Neural cell (in vitro differentiated cells): ENCODE measurements around the gene LENG9. TPM values are rescaled to one million over a fixed set of nuclear protein-coding genes. Genes with fewer than 3 reads are reported as not detected.

Experiments
- H2AFZ ChIP-seq: fragments of 200-600, 300-800 bp; sonication (generic), shearing (Covaris generic); 2 replicates; pipeline ENCODE4 v1.6.0; 2014; ENCODE audit warnings: low read depth, mild to moderate bottlenecking, antibody characterized with exemption, low read length, moderate library complexity
- H3F3A ChIP-seq: fragments of 200-600 bp; shearing (Covaris generic); 2 replicates; pipeline ENCODE4 v1.6.1; 2016; ENCODE audit warnings: mild to moderate bottlenecking, moderate library complexity, mixed read lengths, antibody characterized with exemption, low read length; ENCODE audit not compliant: insufficient read depth, poor library complexity, severe bottlenecking
- H3K27ac ChIP-seq: fragments of 200-600, 300-800 bp; sonication (generic), shearing (Covaris generic); 2 replicates; pipeline ENCODE4 v1.5.1; 2014; ENCODE audit warnings: mild to moderate bottlenecking, low read length, moderate library complexity
- H3K27me3 ChIP-seq: fragments of 300-800, 200-600 bp; sonication (generic), shearing (Covaris generic); 2 replicates; pipeline ENCODE4 v1.6.0; 2014; ENCODE audit warnings: mild to moderate bottlenecking, low read depth, low read length, moderate library complexity; ENCODE audit not compliant: insufficient read depth
- H3K36me3 ChIP-seq: fragments of 300-800, 200-600 bp; sonication (generic), shearing (Covaris generic); 2 replicates; pipeline ENCODE4 v1.5.1; 2014; ENCODE audit warnings: mild to moderate bottlenecking, antibody characterized with exemption, low read length, moderate library complexity; ENCODE audit not compliant: insufficient read depth
- H3K4me2 ChIP-seq: fragments of 300-800, 200-600 bp; sonication (generic), shearing (Covaris generic); 2 replicates; pipeline ENCODE4 v1.6.0; 2014; ENCODE audit warnings: mild to moderate bottlenecking, low read length
- H3K4me3 ChIP-seq: fragments of 300-800, 200-600 bp; sonication (generic), shearing (Covaris generic); 2 replicates; pipeline ENCODE4 v1.5.1; 2014; ENCODE audit warnings: mild to moderate bottlenecking, low read length, moderate library complexity
- H3K79me2 ChIP-seq: fragments of 200-600 bp; shearing (Covaris generic); replicated peaks from 2 replicates; pipeline ENCODE4 v1.6.0; 2014; ENCODE audit warnings: mild to moderate bottlenecking, low read length, moderate library complexity; ENCODE audit not compliant: insufficient read depth
- H3K9ac ChIP-seq: fragments of 300-800, 200-600 bp; sonication (generic), shearing (Covaris generic); 2 replicates; pipeline ENCODE4 v1.6.1; 2016; ENCODE audit warnings: mild to moderate bottlenecking, low read length, mixed read lengths
- H3K9me2 ChIP-seq: fragments of 200-600 bp; shearing (Covaris generic); 2 replicates; pipeline ENCODE4 v1.6.1; 2016; ENCODE audit warnings: mild to moderate bottlenecking, low read length, mixed read lengths; ENCODE audit not compliant: insufficient read depth
- H3K9me3 ChIP-seq: fragments of 200-600, 300-800 bp; sonication (generic), shearing (Covaris generic); 2 replicates; pipeline ENCODE4 v1.6.1; 2016; ENCODE audit warnings: mild to moderate bottlenecking, mixed run types, low read length, moderate library complexity, mixed read lengths
- H4K20me1 ChIP-seq: fragments of 200-600 bp; shearing (Covaris generic); 2 replicates; pipeline ENCODE4 v1.6.1; 2016; ENCODE audit warnings: mild to moderate bottlenecking, mixed run types; ENCODE audit not compliant: insufficient read depth
- CTCF ChIP-seq: fragments of 450-650 bp; IDR thresholded peaks from 2 replicates; pipeline ENCODE4 v1.5.1; 2014; ENCODE audit warnings: antibody characterized with exemption, mild to moderate bottlenecking, moderate library complexity; ENCODE audit not compliant: poor library complexity, severe bottlenecking
- EZH2 ChIP-seq: fragments of 200-600, 300-800 bp; shearing (Covaris generic), sonication (generic); IDR thresholded peaks from 2 replicates; pipeline ENCODE4 v1.6.1; 2014; ENCODE audit warnings: antibody characterized with exemption, low read length, borderline replicate concordance, mild to moderate bottlenecking; ENCODE audit not compliant: insufficient read depth, poor library complexity, severe bottlenecking
- MXI1 ChIP-seq: fragments of 450-650 bp; conservative IDR thresholded peaks from 2 replicates; pipeline ENCODE4 v1.6.1; 2014; ENCODE audit warnings: antibody characterized with exemption, mild to moderate bottlenecking; ENCODE audit not compliant: poor library complexity, severe bottlenecking
- POLR2AphosphoS5 ChIP-seq: IDR thresholded peaks from 2 replicates; pipeline ENCODE4 v1.6.1; 2012
- TAF1 ChIP-seq: IDR thresholded peaks from 2 replicates; pipeline ENCODE4 v1.6.1; 2012; ENCODE audit warnings: low read depth
- polyA plus RNA-seq: library from polyadenylated mRNA; depleted of rRNA; stranded (reverse); fragments of >200 nt; gene quantifications from 2 replicates; pipeline ENCODE4 v1.2.3, GENCODE V29; 2014
- TF ChIP-seq, protein P1 (sequence below): IDR thresholded peaks from 2 replicates; pipeline ENCODE4 v1.6.1; 2012; ENCODE audit warnings: borderline replicate concordance

LENG9 gene
- polyA plus RNA-seq, 1 donor from 2014 or later = 0.58 TPM

DNA sequence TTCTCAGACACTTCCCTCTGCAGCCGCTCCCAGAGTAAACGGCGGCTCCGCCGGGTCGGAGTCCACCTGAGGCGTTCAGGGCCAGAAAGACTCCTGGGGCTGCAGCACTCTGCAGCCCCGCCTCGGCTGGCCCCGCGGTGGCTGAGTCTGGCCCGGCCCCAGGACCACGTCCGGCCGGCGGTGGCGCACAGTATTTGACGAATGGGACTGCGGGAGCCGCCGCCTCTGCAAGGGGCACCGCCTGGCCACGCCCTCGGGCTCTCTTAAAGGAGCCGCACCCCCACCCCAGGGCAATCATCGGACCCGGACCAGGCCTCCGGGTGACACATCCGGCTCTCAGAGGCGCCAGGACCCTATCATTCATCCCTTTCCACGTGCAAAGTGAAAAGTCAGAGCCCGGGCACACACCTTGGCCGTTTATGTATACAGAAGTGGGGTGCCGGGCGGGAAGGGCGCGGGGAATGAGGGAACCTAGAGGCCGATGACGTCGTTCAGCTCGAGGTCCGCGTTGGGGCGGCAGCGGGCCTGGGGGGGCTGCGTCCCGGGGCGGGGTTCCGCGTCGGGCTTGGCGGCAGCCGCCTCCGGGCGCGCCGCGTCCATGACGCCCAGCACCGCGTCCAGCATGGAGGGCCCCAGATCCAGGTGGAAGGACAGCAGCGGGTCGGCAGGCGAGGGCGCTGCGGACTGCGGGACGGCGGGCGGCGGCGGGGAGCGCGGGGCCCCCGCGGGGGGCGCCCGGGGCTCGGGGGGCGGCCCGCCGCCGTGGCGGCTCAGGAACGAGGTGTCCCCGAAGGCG is 1.2 kb upstream of the LENG9 start:
- peak overlapping the region; percentile 69 for H3K4me3 ChIP-seq
- H3K4me2 ChIP-seq = no peak overlapping the region
- no peak overlapping the region for H3K27ac ChIP-seq
- no peak overlapping the region for H2AFZ ChIP-seq
- no peaks in the 10 kb centered on the region for H3K9me2 ChIP-seq
- no peaks in the 10 kb centered on the region for H3K36me3 ChIP-seq
- no peaks in the 10 kb centered on the region for H4K20me1 ChIP-seq
- no peak overlapping the region for H3K9ac ChIP-seq
- no peaks in the 10 kb centered on the region for H3K9me3 ChIP-seq
- H3K27me3 ChIP-seq = peaks cover 13% of the 10 kb centered on the region
- H3K79me2 ChIP-seq = no peaks in the 10 kb centered on the region
- no peaks in the 10 kb centered on the region for H3F3A ChIP-seq
- TF ChIP-seq, protein P1, sequence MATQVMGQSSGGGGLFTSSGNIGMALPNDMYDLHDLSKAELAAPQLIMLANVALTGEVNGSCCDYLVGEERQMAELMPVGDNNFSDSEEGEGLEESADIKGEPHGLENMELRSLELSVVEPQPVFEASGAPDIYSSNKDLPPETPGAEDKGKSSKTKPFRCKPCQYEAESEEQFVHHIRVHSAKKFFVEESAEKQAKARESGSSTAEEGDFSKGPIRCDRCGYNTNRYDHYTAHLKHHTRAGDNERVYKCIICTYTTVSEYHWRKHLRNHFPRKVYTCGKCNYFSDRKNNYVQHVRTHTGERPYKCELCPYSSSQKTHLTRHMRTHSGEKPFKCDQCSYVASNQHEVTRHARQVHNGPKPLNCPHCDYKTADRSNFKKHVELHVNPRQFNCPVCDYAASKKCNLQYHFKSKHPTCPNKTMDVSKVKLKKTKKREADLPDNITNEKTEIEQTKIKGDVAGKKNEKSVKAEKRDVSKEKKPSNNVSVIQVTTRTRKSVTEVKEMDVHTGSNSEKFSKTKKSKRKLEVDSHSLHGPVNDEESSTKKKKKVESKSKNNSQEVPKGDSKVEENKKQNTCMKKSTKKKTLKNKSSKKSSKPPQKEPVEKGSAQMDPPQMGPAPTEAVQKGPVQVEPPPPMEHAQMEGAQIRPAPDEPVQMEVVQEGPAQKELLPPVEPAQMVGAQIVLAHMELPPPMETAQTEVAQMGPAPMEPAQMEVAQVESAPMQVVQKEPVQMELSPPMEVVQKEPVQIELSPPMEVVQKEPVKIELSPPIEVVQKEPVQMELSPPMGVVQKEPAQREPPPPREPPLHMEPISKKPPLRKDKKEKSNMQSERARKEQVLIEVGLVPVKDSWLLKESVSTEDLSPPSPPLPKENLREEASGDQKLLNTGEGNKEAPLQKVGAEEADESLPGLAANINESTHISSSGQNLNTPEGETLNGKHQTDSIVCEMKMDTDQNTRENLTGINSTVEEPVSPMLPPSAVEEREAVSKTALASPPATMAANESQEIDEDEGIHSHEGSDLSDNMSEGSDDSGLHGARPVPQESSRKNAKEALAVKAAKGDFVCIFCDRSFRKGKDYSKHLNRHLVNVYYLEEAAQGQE = no peak
- TF ChIP-seq CTCF = no peak
- no peak for TF ChIP-seq POLR2AphosphoS5
- no peak for TF ChIP-seq EZH2
- no peak for TF ChIP-seq MXI1
- TF ChIP-seq TAF1 = no peak

GRCh38 chr19:54464044-54464629 is 559 bp upstream of the LENG9 start:
- H3K4me2 ChIP-seq = no peak overlapping the region
- no peaks in the 10 kb centered on the region for H3K36me3 ChIP-seq
- no peak overlapping the region for H3K27ac ChIP-seq
- no peaks in the 10 kb centered on the region for H3F3A ChIP-seq
- peaks cover 11% of the 10 kb centered on the region for H3K27me3 ChIP-seq
- H3K4me3 ChIP-seq = peak overlapping the region; percentile 69
- no peaks in the 10 kb centered on the region for H3K9me2 ChIP-seq
- TF ChIP-seq POLR2AphosphoS5 (no peak), TAF1 (peak; percentile 1), MXI1 (no peak)
- TF ChIP-seq, protein P1 = no peak
- H3K79me2 ChIP-seq = no peaks in the 10 kb centered on the region
- H3K9ac ChIP-seq = no peak overlapping the region
- H2AFZ ChIP-seq = no peak overlapping the region
- no peaks in the 10 kb centered on the region for H4K20me1 ChIP-seq
- no peaks in the 10 kb centered on the region for H3K9me3 ChIP-seq
